ENCODE results near the gene TBKBP1. TPM values are rescaled to one million over a fixed set of nuclear protein-coding genes. Genes with fewer than 3 reads are reported as not detected.

TBKBP1 gene
- polyA plus RNA-seq, 2 of the 4 experiments (the other 2 are of a cell fraction), result 3.4 to 9.3 TPM

- TF ChIP-seq, protein P1, sequence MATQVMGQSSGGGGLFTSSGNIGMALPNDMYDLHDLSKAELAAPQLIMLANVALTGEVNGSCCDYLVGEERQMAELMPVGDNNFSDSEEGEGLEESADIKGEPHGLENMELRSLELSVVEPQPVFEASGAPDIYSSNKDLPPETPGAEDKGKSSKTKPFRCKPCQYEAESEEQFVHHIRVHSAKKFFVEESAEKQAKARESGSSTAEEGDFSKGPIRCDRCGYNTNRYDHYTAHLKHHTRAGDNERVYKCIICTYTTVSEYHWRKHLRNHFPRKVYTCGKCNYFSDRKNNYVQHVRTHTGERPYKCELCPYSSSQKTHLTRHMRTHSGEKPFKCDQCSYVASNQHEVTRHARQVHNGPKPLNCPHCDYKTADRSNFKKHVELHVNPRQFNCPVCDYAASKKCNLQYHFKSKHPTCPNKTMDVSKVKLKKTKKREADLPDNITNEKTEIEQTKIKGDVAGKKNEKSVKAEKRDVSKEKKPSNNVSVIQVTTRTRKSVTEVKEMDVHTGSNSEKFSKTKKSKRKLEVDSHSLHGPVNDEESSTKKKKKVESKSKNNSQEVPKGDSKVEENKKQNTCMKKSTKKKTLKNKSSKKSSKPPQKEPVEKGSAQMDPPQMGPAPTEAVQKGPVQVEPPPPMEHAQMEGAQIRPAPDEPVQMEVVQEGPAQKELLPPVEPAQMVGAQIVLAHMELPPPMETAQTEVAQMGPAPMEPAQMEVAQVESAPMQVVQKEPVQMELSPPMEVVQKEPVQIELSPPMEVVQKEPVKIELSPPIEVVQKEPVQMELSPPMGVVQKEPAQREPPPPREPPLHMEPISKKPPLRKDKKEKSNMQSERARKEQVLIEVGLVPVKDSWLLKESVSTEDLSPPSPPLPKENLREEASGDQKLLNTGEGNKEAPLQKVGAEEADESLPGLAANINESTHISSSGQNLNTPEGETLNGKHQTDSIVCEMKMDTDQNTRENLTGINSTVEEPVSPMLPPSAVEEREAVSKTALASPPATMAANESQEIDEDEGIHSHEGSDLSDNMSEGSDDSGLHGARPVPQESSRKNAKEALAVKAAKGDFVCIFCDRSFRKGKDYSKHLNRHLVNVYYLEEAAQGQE (IDR thresholded peaks at IDR 0.05), result no peak
- TF ChIP-seq CHD2 (IDR thresholded peaks at IDR 0.05; ENCODE audit: low read length, partially characterized antibody) (peak; percentile 60), SMC3 (IDR thresholded peaks at IDR 0.05) (no peak), ZC3H11A (IDR thresholded peaks at IDR 0.05) (no peak), RNF2 (IDR thresholded peaks at IDR 0.05; ENCODE audit: borderline replicate concordance, low read depth) (no peak), CHD4 (IDR thresholded peaks at IDR 0.05; ENCODE audit: borderline replicate concordance) (no peak), ZSCAN20 (CRISPR knock-in tag; IDR thresholded peaks at IDR 0.05) (no peak), PHF8 (IDR thresholded peaks at IDR 0.05; ENCODE audit: borderline replicate concordance, low read depth) (peak; percentile 48; the same call in 1 of the 2 replicates), MAZ (IDR thresholded peaks at IDR 0.05; ENCODE audit: borderline replicate concordance, low read depth, low read length) (no peak), TFCP2L1 (CRISPR knock-in tag; IDR thresholded peaks at IDR 0.05) (no peak), EHMT2 (IDR thresholded peaks at IDR 0.05; ENCODE audit: low read depth) (no peak), CBX2 (IDR thresholded peaks at IDR 0.05; ENCODE audit: borderline replicate concordance, low read depth) (no peak), PBX3 (IDR thresholded peaks at IDR 0.05) (peak; percentile 80; the same call in 1 of the 2 replicates), MAFK (IDR thresholded peaks at IDR 0.05; ENCODE audit: partially characterized antibody) (no peak), GATA3 (IDR thresholded peaks at IDR 0.05; ENCODE audit: borderline replicate concordance) (no peak), TP53 (CRISPR knock-in tag; IDR thresholded peaks at IDR 0.05) (0 out of 2 replicates have a peak, but pooled peaks have one; percentile 25), KDM1A (IDR thresholded peaks at IDR 0.05; ENCODE audit: low read depth) (no peak), FOSL2 (IDR thresholded peaks at IDR 0.05) (no peak), FOSL2 (CRISPR knock-in tag; IDR thresholded peaks at IDR 0.05) (no peak), SREBF2 (IDR thresholded peaks at IDR 0.05) (no peak), NR3C1 (IDR thresholded peaks at IDR 0.05) (no peak), POLR2AphosphoS2 (conservative IDR thresholded peaks at IDR 0.05; ENCODE audit: low read length) (no peak), JUN (IDR thresholded peaks at IDR 0.05) (peak in 1 of 2 experiments; percentile 40; a peak in 3 of 5 replicates), RAD21 (conservative IDR thresholded peaks at IDR 0.05 in 1 of 2, IDR thresholded peaks at IDR 0.05 in 1 of 2) (no peak), HOXA7 (CRISPR knock-in tag; IDR thresholded peaks at IDR 0.05) (no peak; the same call in 1 of the 2 replicates), HDAC2 (IDR thresholded peaks at IDR 0.05) (no peak), POLR2A (IDR thresholded peaks at IDR 0.05; ENCODE audit: low read length) (peak; percentile 29; the same call in 1 of the 2 replicates), FOSB (CRISPR knock-in tag; IDR thresholded peaks at IDR 0.05) (no peak), HES2 (IDR thresholded peaks at IDR 0.05) (no peak), RFX5 (IDR thresholded peaks at IDR 0.05) (peak; percentile 20; the same call in 1 of the 2 replicates), MYC (IDR thresholded peaks at IDR 0.05; ENCODE audit: borderline replicate concordance, low read length) (peak; percentile 97), E2F6 (IDR thresholded peaks at IDR 0.05; ENCODE audit: borderline replicate concordance, low read depth) (peak; percentile 81; the same call in 1 of the 2 replicates), ATOH8 (CRISPR knock-in tag; IDR thresholded peaks at IDR 0.05; ENCODE audit: low read depth) (no peak)
- TF ChIP-seq, protein P2, sequence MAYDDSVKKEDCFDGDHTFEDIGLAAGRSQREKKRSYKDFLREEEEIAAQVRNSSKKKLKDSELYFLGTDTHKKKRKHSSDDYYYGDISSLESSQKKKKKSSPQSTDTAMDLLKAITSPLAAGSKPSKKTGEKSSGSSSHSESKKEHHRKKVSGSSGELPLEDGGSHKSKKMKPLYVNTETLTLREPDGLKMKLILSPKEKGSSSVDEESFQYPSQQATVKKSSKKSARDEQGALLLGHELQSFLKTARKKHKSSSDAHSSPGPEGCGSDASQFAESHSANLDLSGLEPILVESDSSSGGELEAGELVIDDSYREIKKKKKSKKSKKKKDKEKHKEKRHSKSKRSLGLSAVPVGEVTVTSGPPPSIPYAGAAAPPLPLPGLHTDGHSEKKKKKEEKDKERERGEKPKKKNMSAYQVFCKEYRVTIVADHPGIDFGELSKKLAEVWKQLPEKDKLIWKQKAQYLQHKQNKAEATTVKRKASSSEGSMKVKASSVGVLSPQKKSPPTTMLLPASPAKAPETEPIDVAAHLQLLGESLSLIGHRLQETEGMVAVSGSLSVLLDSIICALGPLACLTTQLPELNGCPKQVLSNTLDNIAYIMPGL (CRISPR knock-in tag; IDR thresholded peaks at IDR 0.05; ENCODE audit: borderline replicate concordance), result no peak
Measured at GRCh38 chr17:47650525-47651522, 43.1 kb upstream of the TBKBP1 start (continued).

Data from A549 (cell line).